ENCODE results near the gene HCFC2. TPM values are rescaled to one million over a fixed set of nuclear protein-coding genes. Genes with fewer than 3 reads are reported as not detected.

HCFC2 gene
- total and polyA plus RNA-seq, 4 experiments from 2014 or later, result 4.1 to 18.5 (median 13.4) TPM

- H3K4me3 ChIP-seq (ENCODE audit: low read length in 2 of 2), result no peak overlapping the region
- Mint-ChIP-seq H3K9me3 (no peaks in the 10 kb centered on the region), H3K27me3 (no peaks in the 10 kb centered on the region), H3K27ac (peak overlapping the region in 2 of 7 donors; percentile 32 to 36), H3K4me3 (no peak overlapping the region), H3K4me1 (peaks cover 0 to 7% (median 4%) of the 10 kb centered on the region in 4 donors), H3K36me3 (peaks cover 55 to 65% of the 10 kb centered on the region in 2 donors)
- H3K27ac ChIP-seq (ENCODE audit: low read depth, low read length), result no peak overlapping the region
- DNase-seq, result no peak
- intact Hi-C loops (cut with micrococcal nuclease), result no loop called here
- peaks cover 12% of the 10 kb centered on the region for H3K36me3 ChIP-seq (ENCODE audit: insufficient read depth, low read length)
- H3K27me3 ChIP-seq (ENCODE audit: insufficient read depth, low read length), result no peaks in the 10 kb centered on the region
- ChIA-PET CTCF (ENCODE audit: partially characterized antibody) (interaction anchor here (6.8 kb wide), 1 partner anchor 14 kb away, joined by 51 read pairs; no protein-coding TSS in a partner anchor), POLR2A (ENCODE audit: partially characterized antibody) (no interaction called here)
- H3K4me1 ChIP-seq (ENCODE audit: insufficient read depth, low read length), result no peaks in the 10 kb centered on the region
- no peaks in the 10 kb centered on the region for H3K9me3 ChIP-seq (ENCODE audit: control insufficient read depth in 1 of 2, low read length in 2 of 2)
Measured at GRCh38 chr12:104095289-104095688, 31.0 kb downstream of the HCFC2 start.

- Mint-ChIP-seq H3K36me3 (peaks cover 42 to 61% of the 10 kb centered on the region in 2 donors), H3K27ac (no peak overlapping the region)
Measured at GRCh38 chr12:104097954-104098353, 33.6 kb downstream of the HCFC2 start.

GRCh38 chr12:104105461-104105860, 41.1 kb downstream of the HCFC2 start:
- H3K9me3 Mint-ChIP-seq, result no peaks in the 10 kb centered on the region
- H3K4me3 ChIP-seq (ENCODE audit: low read length in 2 of 2), result no peak overlapping the region
- POLR2A ChIA-PET (ENCODE audit: partially characterized antibody), result no interaction called here
- H3K36me3 ChIP-seq (ENCODE audit: insufficient read depth, low read length), result peaks cover 3% of the 10 kb centered on the region
- intact Hi-C loops (cut with micrococcal nuclease), result loop anchor here (5.0 kb wide), 1 partner anchor 608 kb away; the partner anchor contains the start of gene C12orf42
- no peaks in the 10 kb centered on the region for H3K27me3 ChIP-seq (ENCODE audit: insufficient read depth, low read length)
- peak overlapping the region in 3 of 7 donors; percentile 5 to 59 (median 50) for H3K27ac Mint-ChIP-seq
- no peak for DNase-seq
- H3K27ac ChIP-seq (ENCODE audit: low read depth, low read length), result no peak overlapping the region
- H3K36me3 Mint-ChIP-seq, result peaks cover 13 to 31% of the 10 kb centered on the region in 2 donors
- no peaks in the 10 kb centered on the region for H3K9me3 ChIP-seq (ENCODE audit: control insufficient read depth in 1 of 2, low read length in 2 of 2)
- CTCF ChIA-PET (ENCODE audit: partially characterized antibody), result interaction anchor here (1.0 to 1.8 kb wide), 3 partner anchors 41 to 221 kb away, joined by 3 to 10 read pairs (median 4); partner anchors contain the start of gene HCFC2
- H3K4me1 ChIP-seq (ENCODE audit: insufficient read depth, low read length), result peaks cover 6% of the 10 kb centered on the region
- H3K4me3 Mint-ChIP-seq, result no peak overlapping the region
- H3K27me3 Mint-ChIP-seq, result no peaks in the 10 kb centered on the region
- peaks cover 7 to 17% (median 11%) of the 10 kb centered on the region in 4 donors for H3K4me1 Mint-ChIP-seq

More at GRCh38 chr12:104097954-104098353, 33.6 kb downstream of the HCFC2 start:
- no peak overlapping the region for H3K4me3 Mint-ChIP-seq
- H3K4me3 ChIP-seq (ENCODE audit: low read length in 2 of 2), result no peak overlapping the region
- no peak overlapping the region for H3K27ac ChIP-seq (ENCODE audit: low read depth, low read length)
- H3K4me1 Mint-ChIP-seq, result peaks cover 0 to 7% (median 5%) of the 10 kb centered on the region in 4 donors
- POLR2A ChIA-PET (ENCODE audit: partially characterized antibody), result no interaction called here
- no peaks in the 10 kb centered on the region for H3K9me3 ChIP-seq (ENCODE audit: control insufficient read depth in 1 of 2, low read length in 2 of 2)
- H3K27me3 ChIP-seq (ENCODE audit: insufficient read depth, low read length), result no peaks in the 10 kb centered on the region
- CTCF ChIA-PET (ENCODE audit: partially characterized antibody), result interaction anchor here (1.0 to 6.8 kb wide), 2 partner anchors 11 to 40 kb away, joined by 5 to 51 read pairs; no protein-coding TSS in a partner anchor
- intact Hi-C loops (cut with micrococcal nuclease), result no loop called here
- H3K27me3 Mint-ChIP-seq, result no peaks in the 10 kb centered on the region
- peaks cover 14% of the 10 kb centered on the region for H3K36me3 ChIP-seq (ENCODE audit: insufficient read depth, low read length)
- no peaks in the 10 kb centered on the region for H3K9me3 Mint-ChIP-seq
- no peak for DNase-seq
- H3K4me1 ChIP-seq (ENCODE audit: insufficient read depth, low read length), result no peaks in the 10 kb centered on the region

DNA sequence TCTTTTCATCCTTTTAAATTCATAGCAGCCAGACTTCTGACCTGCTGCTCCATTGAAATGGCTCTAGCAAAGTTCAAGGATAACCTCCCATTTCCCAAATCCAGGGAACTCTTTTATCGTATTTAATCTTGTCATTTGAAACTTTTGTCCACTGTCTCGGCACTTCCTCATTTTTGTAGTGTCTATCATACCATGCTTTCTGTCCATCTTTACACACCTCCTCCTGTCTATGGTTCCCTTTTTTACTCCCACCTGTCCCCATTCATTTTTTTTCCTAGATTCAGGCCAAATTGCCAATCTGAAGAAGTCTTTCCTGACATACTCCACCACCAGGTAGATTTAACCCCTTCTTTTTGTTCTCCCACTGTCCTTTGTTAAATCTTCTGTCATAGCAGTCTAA, 42.6 kb downstream of the HCFC2 start:
- Mint-ChIP-seq H3K27me3 (no peaks in the 10 kb centered on the region), H3K4me1 (peaks cover 10 to 17% (median 12%) of the 10 kb centered on the region in 4 donors), H3K4me3 (no peak overlapping the region), H3K9me3 (no peaks in the 10 kb centered on the region), H3K36me3 (peaks cover 9 to 24% of the 10 kb centered on the region in 2 donors), H3K27ac (peak overlapping the region in 4 of 7 donors; percentile 47 to 59 (median 50))
- Histone ChIP-seq H3K27me3 (ENCODE audit: insufficient read depth, low read length) (no peaks in the 10 kb centered on the region), H3K27ac (ENCODE audit: low read depth, low read length) (no peak overlapping the region), H3K4me3 (ENCODE audit: low read length in 2 of 2) (no peak overlapping the region), H3K36me3 (ENCODE audit: insufficient read depth, low read length) (peaks cover 3% of the 10 kb centered on the region), H3K4me1 (ENCODE audit: insufficient read depth, low read length) (peaks cover 6% of the 10 kb centered on the region), H3K9me3 (ENCODE audit: control insufficient read depth in 1 of 2, low read length in 2 of 2) (no peaks in the 10 kb centered on the region)
- CTCF ChIA-PET (ENCODE audit: partially characterized antibody), result interaction anchor here (1.2 to 4.6 kb wide), 4 partner anchors 8 to 223 kb away, joined by 3 to 79 read pairs (median 38); no protein-coding TSS in a partner anchor
- no peak for DNase-seq
- intact Hi-C loops (cut with micrococcal nuclease), result loop anchor here (5.0 kb wide), 1 partner anchor 610 kb away; the partner anchor contains the start of gene C12orf42
- POLR2A ChIA-PET (ENCODE audit: partially characterized antibody), result no interaction called here

GRCh38 chr12:104108755-104109445, 44.6 kb downstream of the HCFC2 start:
- intact Hi-C loops (cut with micrococcal nuclease), result loop anchor here (1.0 to 5.0 kb wide), 5 partner anchors 52 to 612 kb away; partner anchors contain the start of genes C12orf42 and HSP90B1
- Mint-ChIP-seq H3K27ac (peak overlapping the region in 3 of 7 donors; percentile 47 to 80 (median 49)), H3K36me3 (peaks cover 6 to 18% of the 10 kb centered on the region in 2 donors), H3K4me3 (no peak overlapping the region), H3K9me3 (no peaks in the 10 kb centered on the region), H3K27me3 (no peaks in the 10 kb centered on the region), H3K4me1 (peaks cover 10 to 17% (median 12%) of the 10 kb centered on the region in 4 donors)
- DNase-seq, result peak; percentile 76 to 85 (median 77)
- Histone ChIP-seq H3K27ac (ENCODE audit: low read depth, low read length) (no peak overlapping the region), H3K27me3 (ENCODE audit: insufficient read depth, low read length) (no peaks in the 10 kb centered on the region), H3K9me3 (ENCODE audit: control insufficient read depth in 1 of 2, low read length in 2 of 2) (no peaks in the 10 kb centered on the region), H3K4me3 (ENCODE audit: low read length in 2 of 2) (no peak overlapping the region), H3K36me3 (ENCODE audit: insufficient read depth, low read length) (no peaks in the 10 kb centered on the region), H3K4me1 (ENCODE audit: insufficient read depth, low read length) (peaks cover 6% of the 10 kb centered on the region)
- ChIA-PET POLR2A (ENCODE audit: partially characterized antibody) (interaction anchor here (1.1 to 1.9 kb wide), 5 partner anchors 16 to 179 kb away, joined by 3 to 13 read pairs (median 6); partner anchors contain the start of genes HCFC2, HSP90B1 and NFYB), CTCF (ENCODE audit: partially characterized antibody) (interaction anchor here (0.7 to 4.6 kb wide), 48 partner anchors 10 to 269 kb away, joined by 3 to 79 read pairs (median 6); partner anchors contain the start of genes GLT8D2, HCFC2, HSP90B1 and NFYB)

DNA sequence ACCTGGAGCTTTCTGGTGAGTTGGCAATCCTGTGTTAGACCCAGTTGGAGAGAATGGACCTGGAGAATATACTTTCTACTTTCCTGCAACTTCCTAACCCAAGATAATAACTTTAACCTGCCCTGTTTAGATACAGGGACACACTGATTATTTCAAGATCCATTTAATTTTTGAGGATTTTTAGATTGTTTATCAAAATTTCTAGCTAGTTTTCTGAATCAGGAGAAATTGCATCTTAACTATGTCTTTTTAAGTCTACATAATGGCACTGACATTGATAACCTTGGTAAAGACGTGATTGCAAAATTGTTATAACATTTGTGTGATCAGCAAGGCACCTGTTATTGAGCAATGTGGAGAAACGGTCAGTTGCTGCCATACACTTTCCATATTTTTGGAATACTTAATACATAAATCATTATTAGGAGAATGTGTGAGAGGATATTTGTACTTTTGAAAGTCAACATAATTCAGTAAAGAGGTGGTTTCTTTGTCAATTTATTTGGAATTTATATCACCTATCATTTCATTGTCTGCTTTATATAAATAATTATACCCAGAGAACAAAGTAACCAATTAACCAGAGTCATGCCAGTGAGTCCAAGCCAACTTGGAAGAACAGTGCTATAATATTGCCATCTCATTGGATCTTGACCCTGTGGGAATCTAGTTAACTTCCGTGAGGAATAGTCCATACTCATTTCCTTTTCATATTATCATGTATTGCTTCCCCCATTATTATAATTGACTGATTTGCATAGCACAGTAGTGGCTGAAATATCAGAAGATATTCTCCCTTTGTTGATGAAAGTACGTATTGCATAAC, 45.3 kb downstream of the HCFC2 start:
- intact Hi-C loops (cut with micrococcal nuclease), result loop anchor here (1.0 to 5.0 kb wide), 5 partner anchors 52 to 612 kb away; partner anchors contain the start of genes C12orf42 and HSP90B1
- H3K27me3 Mint-ChIP-seq, result no peaks in the 10 kb centered on the region
- H3K4me1 ChIP-seq (ENCODE audit: insufficient read depth, low read length), result peaks cover 6% of the 10 kb centered on the region
- no peaks in the 10 kb centered on the region for H3K36me3 ChIP-seq (ENCODE audit: insufficient read depth, low read length)
- H3K9me3 Mint-ChIP-seq, result no peaks in the 10 kb centered on the region
- H3K36me3 Mint-ChIP-seq, result peaks cover 6 to 20% of the 10 kb centered on the region in 2 donors
- H3K4me1 Mint-ChIP-seq, result peaks cover 10 to 17% (median 12%) of the 10 kb centered on the region in 4 donors
- ChIA-PET POLR2A (ENCODE audit: partially characterized antibody) (interaction anchor here (1.1 to 1.9 kb wide), 6 partner anchors 16 to 180 kb away, joined by 3 to 13 read pairs (median 4); partner anchors contain the start of genes HCFC2, HSP90B1 and NFYB), CTCF (ENCODE audit: partially characterized antibody) (interaction anchor here (0.7 to 4.6 kb wide), 47 partner anchors 11 to 245 kb away, joined by 3 to 79 read pairs (median 6); partner anchors contain the start of genes GLT8D2, HCFC2, HSP90B1 and NFYB)
- H3K9me3 ChIP-seq (ENCODE audit: control insufficient read depth in 1 of 2, low read length in 2 of 2), result no peaks in the 10 kb centered on the region
- no peak overlapping the region for H3K4me3 ChIP-seq (ENCODE audit: low read length in 2 of 2)
- H3K4me3 Mint-ChIP-seq, result no peak overlapping the region
- no peaks in the 10 kb centered on the region for H3K27me3 ChIP-seq (ENCODE audit: insufficient read depth, low read length)
- H3K27ac ChIP-seq (ENCODE audit: low read depth, low read length), result no peak overlapping the region
- H3K27ac Mint-ChIP-seq, result no peak overlapping the region
- DNase-seq, result no peak
